HTERT RPE-1 (cell line): ENCODE data around the gene TUBB2B.

Experiments
- in situ Hi-C: fragments of 300-500 bp; cut with MboI; formaldehyde crosslinking; loops from 4 replicates; pipeline ENCODE4 v1.14.3; 2020; ENCODE audit warnings: low sequenced_read_pairs

Gene TUBB2B

DNA sequence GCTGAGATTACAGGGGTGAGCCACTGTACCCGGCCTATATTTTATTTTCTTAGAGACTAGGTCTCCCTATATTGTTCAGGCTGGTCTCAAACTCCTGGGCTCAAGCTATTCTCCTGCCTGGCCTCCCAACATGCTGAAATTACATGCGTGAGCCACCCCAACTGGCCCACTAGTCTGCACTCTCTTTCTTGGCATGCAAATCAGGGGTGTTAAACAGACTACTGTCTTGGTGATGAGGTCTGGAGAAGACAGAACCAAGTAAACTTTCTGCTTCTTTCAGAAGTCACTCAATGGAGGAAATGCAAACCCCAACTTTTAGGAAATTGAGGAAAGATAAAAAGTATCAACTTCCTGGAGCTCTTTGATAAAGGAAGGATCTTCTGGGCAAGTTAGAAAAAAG is 8.0 kb upstream of the TUBB2B start:
- in situ Hi-C loops = no loop called here

DNA sequence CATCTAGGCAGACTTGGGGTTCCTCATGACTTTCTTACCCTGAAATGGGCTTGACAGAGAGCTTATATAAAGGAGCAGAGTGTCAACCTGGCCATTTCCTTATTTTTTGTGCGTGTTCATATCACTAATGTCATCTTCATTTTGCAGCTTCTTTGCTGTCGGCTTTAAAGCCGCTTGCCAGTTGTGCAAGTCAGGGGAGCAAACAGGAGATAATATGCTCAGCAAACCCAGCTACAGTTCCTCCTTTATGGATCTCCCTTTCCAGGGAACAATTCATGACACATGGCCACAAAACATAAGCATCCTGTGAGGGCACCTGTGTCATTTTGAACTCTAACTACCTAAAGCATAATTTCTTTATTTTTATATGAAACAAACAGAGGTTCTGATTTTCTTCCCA is 6.5 kb upstream of the TUBB2B start:
- in situ Hi-C loops = no loop called here

DNA sequence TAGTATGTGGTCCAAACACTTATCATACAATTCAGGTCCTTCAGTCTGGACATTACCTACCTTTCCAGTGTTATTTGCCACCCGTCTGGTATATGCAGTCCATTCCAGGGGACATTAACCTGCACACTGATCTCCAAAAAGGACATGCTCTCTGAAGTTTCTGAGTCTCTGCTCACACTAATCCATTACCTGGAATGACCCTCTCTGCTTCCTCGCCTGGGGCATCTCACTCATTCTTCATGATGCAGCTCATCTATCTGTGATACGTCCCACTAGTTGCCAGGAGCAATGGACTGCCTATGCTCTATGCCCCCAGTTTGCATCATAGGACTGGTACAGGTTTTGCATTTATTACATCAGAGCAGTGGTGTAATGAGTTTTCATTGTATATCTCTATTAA is 5.9 kb upstream of the TUBB2B start:
- in situ Hi-C loops = no loop called here

DNA sequence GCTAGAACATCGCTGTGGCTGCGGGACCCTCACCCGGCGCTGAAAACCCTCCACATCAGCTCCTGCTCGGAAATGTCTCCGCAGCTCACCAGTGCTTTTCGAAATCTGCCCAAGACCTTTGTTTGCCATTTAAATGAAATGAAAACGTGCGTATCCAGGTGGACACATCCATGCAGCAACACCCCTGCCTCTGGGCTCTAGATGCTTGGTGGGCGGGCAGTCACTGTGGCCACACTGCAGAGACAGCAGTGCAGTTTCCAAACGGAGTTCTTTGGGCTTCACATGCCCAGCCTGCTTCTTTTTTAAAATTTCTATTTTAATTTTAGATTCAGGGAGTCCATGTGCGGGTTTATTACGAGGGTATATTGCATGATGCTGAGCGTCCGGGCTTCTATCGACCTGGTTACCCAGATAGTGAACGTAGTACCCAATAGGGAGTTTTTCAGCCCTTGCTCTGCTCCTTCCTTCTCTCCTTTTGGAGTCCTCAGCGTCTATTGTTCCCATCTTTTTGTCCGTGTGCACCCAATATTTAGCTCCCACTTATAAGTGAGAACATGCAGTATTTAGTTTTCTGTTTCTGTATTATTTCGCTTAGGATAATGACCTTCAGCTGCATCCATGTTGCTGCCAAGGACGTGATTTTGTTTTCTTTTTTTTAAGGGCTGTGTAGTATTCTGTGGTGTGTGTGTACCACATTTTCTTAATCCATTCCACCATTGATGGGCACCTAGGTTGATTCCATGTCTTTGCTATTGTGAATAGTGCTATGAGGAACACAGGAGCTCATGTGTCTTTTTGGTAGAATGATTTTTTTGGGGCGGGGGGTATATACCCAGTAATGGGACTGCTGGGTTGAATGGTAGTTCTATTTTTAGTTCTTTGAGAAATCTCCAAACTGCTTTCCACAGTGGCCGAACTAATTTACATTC is 4.8 kb upstream of the TUBB2B start:
- in situ Hi-C loops = no loop called here

DNA sequence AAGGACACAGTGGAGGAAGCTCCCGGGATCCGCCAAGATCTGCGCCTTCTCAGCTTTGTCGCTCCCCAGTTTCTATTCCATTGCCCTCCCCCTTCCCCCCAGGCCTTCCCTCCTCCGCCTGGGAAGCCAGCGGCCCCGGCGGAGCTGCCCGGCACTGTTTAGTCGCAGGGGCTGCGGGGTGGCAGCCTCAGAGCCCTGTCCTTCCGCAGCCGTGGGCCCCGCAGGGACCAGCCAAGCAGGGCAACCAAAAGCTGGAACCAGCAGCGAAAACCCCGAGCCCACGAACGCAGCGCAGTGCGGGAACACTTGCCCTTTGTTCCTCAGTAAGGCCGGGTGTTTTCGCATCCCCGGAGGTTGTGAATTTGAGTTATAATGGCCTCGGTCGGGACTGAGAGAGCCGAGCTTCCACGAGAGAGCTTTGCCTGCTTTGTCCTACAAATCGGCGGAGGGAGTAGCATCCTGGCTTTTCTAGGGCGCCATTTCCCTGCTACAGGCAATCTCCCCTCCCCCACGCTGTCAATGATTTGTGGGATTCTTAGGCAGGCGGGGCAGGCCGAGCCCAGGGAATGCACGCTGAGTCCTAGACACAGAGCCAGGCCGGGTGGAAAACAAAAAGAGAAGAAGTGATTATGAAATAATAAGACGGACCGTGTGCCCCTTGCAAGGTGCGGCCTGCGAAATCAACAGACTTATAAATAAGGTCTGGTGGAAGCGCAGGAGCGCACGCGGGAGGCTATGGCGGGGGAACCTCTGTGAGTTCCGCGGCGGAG is 4.0 kb upstream of the TUBB2B start:
- in situ Hi-C loops = no loop called here

DNA sequence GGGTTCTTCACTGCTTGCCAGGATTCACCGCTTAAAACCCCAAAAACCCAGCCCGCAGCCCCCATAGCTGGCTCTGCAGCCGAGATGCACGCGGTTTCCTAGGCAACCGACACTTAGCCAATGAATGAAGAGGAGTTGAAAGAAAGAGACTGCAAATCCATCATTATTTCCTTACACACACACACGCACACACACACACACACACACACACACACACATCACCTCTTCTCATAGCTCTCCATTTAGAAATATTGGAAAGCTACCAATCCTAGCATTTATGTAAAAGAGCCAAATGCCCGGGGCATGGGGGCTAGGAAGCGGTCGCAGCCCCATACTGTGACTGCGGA is 3.4 kb upstream of the TUBB2B start:
- in situ Hi-C loops = no loop called here

DNA sequence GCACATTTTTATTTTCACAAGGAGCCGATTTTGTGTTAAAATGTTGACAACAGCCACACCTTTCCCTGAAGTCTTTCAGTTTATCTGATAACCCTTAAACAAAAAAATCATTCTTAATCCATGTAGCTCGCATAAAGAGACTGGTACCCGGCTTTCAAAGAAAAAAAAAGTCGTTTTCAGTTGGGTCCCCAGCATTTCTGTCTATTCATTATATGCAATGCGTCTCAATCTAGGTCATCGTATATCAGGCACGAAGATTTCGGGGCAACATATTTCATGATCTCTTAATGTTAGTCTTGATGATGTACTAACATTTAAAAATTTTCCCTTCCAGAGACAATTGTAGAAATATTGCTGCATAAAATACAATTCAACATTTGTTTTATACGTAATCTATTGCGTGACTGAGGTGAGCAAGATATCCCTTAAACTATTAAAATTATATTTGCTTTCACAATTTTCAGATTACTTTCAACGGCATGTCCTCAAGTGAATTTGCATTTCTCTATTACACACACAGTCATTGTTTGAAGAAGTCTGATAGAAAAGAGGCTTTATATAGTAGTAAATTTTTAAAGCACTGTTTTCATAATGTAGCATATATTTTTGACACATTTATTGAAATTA is 2.9 kb upstream of the TUBB2B start:
- in situ Hi-C loops = no loop called here

DNA sequence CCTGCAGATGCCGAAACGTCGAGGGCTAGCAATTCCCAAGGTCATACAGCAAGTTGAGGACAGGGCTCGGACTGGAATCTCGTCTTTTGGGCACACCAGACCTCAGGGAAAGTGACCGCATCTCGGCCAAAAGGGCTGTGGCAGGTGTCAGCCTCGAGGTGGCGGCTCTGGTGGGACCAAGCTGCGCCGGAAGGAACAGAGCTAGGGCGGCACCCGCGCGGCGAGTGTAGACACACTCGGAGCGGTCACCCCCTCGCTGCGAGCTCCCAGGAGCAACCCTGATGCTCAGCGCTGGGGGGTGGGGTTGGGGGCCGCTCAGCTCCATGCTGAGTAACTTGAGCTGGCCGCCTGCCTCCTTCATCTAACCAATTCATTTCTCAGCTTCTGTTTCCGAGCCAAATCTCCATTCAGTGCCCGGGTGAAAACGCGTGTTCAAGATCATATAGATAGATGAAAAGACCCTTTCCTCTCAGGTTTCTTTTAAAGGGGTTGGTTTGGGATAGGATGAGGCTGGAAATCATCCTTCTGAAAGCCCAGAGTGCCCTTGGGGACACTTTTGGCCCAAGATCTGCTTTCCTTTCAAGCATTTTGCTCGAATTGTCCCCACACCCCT is 2.2 kb upstream of the TUBB2B start:
- in situ Hi-C loops = no loop called here

DNA sequence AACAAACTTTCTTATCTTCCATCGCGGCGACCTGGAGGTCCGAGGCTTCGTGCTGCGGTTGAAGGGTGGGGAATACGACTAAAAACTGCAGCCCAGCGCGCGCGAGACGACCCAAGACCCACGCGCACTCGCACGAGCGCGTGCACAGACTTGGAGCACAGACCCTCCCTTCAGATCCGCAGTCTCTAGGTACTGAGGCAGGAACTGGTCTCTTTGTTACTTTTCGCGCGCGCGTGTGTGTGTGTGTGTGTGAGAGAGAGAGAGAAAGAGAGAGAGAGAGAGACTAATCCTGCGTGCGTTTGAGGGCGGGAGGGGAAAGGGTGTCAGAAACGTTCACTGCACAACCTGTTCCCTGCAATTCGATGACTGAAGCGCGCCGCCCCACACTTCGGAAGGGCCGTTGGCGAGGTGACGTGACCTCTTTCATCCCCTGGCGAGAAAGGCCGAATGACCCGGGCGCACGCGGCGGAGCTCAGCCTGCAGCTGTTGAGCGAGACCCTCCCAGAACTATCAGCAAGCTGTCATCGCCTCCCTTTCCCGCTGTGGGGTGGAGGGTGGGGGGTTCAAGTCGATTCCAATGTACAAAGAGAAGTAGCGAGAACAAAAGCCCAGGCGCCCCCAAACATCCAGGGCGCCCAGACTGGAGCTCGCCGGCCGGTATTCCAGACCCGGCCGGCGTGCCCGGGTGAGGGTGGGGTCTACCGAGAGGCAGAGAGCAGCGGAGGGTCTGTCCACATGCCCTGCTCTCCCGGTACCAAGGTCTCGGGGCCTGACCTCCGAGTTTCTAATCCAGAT is 1.5 kb upstream of the TUBB2B start:
- in situ Hi-C loops = no loop called here

DNA sequence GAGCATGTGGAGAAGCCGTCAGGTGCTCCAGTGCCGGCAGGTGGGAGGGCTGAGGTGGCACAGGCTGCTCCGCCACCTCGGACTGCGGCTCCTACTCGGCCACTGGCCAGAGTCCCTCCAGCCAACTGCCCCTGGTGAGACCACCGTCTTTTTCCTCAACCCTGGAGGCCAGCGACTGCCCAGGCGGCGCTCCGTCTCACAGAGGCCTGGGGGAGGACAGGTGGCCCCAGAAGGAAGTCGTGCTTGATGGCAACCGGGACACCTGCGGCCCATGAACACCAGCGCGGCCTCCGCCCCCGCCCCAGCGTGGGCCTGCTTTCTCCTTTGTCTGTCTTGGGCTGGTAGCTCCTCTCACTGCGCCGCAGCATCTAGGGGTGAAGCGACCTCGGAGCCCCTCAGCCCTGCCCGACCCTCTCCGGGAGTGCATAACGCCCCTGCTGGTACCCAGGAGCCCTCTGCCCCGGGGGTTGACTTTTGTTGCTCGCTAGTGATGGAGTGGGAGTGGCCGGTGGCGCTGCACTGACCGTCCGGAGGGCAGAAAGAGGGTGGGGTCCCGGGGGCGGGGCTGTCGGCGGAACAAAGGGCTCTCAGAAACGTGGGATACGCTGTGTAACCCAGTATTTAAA is 706 bp upstream of the TUBB2B start:
- in situ Hi-C loops = no loop called here

DNA sequence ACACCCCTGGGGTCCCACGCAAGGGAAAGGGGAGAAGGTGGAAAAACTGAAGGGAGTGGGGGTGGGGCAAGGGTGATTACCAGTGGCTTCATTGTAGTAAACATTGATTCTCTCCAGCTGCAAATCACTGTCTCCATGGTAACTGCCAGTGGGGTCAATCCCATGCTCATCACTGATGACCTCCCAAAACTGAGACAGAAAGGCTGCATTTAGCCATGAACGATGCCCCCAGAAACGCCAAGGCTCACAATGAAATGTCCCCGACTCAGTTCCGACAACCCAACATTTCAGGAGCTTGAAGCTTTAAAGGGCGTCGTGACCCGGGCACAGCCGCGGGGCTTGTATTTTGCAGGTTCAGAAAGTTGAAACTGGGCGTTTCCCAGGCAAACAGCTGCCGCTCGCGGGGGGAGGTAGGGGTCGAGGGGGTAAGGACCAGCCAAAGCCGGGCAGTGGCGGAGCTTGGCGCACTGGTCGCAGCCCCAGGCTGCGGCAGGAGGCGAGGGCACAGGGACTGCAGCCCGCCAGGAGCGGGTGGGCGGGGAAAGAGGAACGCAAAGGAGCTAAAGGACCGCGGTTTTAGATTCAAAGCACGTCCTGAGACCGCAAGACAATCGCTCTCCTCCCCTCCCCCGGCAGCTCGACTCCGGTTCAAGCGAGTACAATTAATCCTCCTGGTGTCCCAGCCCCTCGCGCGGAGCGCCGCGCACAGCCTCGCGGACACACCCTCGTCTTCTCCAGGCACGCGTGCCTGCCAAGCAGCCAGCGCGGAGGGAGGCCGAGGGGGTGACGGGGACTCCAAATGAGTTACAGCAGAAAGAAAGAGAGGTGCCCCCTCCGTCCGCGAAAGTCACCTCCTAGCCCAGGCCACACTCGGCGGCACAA is 731 bp downstream of the TUBB2B start:
- in situ Hi-C loops = no loop called here

DNA sequence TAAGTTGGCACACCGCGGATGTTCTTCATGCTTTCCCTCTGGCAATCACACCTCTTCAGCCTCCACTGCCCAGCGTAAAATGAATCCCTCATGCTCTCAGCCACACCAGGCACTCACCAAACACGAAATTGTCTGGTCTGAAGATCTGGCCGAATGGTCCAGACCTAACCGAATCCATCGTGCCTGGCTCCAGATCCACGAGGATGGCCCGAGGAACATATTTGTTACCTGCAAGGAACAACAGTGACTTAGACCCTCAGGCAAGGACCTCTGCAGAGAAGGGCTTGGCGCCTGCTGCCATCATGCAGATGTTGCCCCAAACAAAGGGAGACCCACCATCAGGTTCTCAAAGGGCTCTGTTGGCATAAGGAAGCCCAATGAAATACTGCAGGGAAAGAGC is 1.4 kb downstream of the TUBB2B start:
- in situ Hi-C loops = no loop called here

DNA sequence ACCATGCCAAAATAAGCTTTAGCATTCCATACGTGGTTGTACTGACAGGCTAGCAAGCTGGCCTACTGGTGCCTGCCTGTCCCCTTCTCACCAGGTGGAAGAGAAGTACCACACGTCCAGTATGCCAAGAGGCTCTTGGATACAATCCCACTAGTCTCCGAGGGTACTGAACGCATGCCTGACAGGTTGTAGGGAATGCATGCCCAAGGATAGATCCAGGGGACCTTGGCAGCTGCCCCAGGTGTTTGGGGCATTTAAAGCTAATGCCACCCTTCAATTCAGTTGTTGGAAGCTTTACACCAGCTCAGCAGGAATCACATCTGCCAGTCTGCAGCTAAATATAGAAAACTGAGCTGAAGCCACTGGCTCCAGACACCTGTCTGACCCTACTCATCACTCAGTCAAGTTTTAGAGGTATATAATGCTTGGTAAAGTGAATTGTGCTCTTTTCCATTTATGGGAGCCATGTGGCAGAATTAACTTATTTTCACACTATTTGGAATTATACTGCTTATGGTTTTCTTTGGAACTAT is 4.9 kb downstream of the TUBB2B start:
- in situ Hi-C loops = no loop called here

DNA sequence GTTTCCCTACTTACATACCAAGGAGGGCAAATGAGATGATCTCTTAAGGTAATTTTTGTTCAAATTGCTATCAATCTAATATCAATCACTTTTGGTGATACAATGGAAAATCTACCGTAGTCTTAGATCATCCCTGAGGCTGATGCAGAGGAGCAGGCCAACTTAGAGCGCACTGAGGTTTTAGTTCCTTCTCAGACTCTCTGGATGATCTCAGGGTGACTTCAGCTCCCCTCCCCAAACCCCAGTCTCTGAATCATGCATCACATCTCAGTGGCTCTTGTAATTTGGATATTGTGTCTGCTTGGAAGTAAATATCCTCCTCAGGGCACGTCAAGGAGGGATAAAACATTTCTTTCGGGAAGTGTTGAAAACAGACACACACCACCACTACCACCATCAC is 5.9 kb downstream of the TUBB2B start:
- in situ Hi-C loops = no loop called here

DNA sequence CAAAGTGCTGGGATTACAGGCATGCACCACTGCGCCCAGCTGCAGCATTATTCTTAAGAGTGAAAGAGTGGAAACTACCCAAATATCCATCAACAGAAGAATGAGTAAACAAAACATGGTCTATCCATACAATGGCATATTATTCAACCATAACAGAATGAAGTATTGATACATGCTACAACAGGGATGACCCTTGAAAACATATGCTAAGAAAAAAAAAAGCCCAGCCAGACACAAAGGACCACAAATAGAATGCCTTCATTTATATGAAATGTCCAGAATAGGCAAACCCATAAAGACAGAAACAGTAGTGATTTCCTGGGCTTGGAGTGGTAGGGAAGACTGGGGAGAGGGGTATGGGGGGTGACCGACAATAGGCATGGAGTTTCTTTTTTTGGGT is 7.1 kb downstream of the TUBB2B start:
- in situ Hi-C loops = no loop called here

DNA sequence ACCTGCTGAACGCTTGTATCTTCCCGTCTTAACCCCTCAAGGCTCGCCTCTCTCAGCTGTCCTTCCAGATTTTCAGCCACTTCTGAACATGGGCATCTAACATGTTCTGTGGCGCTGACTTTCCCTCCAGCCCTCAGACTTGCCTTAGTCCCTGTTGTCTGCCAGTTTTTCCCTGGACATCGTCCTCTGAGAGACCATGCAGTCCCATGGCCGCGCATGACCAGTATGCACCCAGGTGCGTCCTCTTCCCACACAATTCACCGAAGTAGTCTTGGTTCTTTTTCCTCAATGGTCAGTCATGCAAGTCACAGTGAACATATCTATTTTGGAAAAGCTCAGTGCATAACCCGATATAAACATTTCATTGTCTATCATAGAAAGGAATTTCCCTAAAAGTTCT is 9.2 kb downstream of the TUBB2B start:
- in situ Hi-C loops = no loop called here

DNA sequence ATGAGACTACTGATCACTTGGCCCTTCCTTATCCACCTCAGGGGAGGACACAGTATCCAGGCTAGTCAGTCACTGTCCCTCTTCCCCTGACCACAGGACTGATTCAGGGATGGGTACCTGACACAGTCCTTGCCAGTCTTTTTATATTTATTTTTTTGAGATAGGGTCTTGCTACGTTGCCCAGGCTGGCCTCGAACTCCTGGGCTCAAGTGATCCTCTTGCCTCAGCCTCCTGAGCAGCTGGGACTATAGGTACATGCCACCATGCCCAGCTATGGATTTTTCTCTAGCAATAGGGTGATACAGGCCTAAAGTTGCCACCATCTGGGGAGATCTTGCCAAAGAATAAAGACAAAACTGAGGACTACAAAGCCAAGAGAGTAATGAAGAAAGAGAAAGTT is 10.2 kb downstream of the TUBB2B start:
- in situ Hi-C loops = no loop called here

DNA sequence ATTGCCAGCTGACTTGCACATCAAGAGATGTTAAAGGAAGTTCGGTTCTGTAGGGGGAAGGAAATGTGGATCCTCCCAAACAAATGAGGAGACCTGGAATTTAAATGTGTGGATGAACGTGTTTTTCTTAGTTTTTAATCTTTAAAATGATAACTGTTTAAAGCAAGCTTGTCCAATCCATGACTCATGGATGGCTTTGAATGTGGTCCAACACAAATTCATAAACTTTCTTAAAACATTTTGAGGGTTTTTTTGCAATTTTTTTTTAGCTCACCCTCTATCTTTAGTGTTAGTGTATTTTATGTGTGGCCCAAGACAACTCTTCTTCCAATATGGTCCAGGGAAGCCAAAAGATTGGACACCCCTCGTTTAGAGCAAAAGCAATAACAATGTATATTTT is 12.6 kb downstream of the TUBB2B start:
- in situ Hi-C loops = no loop called here

DNA sequence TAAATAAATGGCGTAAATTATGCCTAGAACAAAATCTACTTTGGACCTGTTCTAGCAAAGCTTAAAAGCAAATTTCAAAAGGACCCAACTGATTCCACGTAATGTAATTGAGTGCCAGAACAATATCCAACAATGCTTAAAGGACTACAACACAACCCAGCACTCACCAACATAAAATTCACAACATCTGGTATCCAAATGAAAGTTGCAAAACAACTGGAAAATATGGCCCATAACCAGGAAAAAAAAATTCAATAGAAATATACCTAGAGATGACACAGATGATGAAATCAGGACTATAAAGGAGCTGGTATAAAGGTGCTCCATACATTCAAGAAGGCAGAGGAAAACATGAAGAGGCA is 14.1 kb downstream of the TUBB2B start:
- in situ Hi-C loops = no loop called here
